GM21737 (cell line): Measurements from ENCODE around the gene PRTFDC1.
A peak's percentile ranks its signal among the peaks of the same experiment; 100 is the strongest.
"Not testable (repeated sequence)": the region's sequence is repeated elsewhere in the genome, so short reads cannot be mapped to it uniquely, and the experiment has no call there.

Experiments
- ATAC-seq: cut with Tn5 transposase; IDR thresholded peaks from one replicate; pipeline ENCODE4 v1.9.1; 2021; ENCODE audit warnings: mild to moderate bottlenecking, moderate library complexity; ENCODE audit not compliant: unreplicated experiment

Gene PRTFDC1

DNA sequence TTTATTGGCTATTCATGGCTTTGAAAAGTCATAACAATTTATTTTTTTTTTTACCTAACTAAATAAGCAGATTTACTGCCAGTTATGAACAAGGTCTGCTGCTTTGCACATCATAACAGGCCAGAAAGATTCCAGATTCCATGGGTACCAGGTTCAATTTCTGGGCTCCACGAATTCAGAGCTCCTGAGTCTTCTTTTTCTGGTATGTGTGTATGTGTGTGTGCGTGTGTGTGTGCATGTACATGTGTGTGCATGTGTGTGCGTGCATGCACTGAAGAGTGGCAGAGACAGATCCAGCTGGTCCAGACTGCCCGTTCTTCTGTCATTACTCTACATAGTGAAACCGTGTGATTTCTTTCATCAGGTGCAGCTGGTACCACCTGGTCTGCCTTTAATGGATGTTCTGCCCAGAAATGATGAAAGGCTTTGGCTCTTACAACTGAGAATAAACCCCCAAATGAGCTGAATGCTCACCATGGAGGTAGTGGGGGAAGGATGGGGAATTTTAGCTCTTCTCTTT lies 14.6 kb upstream of the PRTFDC1 start:
- no peak for ATAC-seq

DNA sequence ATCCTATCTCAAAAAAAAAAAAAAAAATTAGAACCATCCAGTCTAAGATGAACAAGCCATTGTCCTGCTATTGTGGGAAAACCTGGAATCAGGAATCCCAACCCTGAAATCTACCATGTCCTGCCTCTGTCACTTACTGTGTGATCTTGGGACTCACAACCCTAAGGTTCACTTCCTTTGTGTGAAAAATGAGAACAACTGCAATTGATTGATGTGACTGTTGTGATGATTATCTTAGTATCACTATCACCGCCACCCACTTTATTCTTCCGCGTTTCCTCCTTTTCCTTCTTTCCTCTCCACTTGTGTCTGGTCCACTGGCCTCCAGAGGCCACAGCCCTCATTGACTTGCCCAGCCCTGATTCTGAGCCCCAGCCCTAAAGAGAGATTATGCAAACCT lies 12.6 kb upstream of the PRTFDC1 start:
- no peak for ATAC-seq

DNA sequence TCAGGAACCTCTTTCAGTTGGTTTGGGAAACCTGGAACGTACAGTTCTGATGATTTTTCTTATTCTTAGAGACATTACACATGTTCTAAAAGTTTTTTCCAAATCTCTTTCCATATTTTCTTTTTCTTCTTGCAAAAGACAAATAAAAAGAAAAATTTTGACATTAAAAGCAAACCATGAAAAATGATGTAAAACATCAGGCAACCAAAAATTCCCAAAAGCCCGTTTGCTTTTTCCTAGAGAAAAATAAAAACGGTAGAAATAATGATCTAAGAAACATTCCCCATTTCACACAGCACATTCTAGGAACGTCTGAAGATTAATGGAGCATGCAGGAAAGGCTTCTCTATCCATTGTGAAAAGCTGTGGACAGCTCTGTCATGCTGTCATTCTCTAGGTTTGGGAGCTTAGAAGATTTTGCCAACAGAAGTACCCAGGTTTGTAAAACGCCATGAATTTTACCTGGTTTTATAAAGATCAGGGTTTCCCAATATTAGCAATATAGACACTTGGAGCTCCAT lies 11.2 kb upstream of the PRTFDC1 start:
- ATAC-seq = no peak

DNA sequence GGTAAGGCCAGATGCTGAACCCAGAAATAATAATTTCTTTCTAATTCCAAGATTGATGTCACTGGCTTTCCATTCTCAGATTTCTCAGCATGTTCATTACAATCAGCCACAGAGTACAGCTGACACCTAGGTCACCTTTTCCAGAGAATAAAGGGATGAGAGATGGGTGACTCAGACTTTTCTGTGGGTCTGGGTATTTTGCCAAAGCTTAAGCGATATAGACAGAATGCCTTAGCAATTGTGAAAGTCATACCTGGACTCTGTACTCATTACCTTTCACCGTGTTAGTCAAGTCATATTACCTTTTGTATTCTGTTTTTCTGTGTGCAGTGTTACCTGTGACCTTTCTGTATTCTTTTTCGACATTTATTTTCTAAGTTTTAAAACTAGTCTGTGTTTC lies 10.6 kb upstream of the PRTFDC1 start:
- no peak for ATAC-seq

DNA sequence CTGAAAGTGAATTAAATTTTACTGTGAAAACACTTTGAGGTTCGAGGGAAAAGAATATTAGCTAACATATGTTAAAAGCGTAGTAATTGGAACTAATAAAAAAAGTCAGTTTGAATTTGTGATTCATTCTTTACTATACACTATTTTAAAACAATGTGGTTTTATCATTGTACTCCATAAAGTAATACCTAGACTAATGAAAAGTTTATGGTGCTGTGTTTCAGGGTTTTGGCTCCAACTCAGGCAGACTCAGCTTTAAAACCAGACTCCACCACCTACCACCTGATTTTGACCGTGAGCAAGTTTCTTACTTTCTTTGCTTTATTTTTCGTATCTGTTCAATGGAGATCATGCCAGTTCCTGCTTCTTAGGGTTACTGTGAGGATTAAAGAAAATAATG lies 9.2 kb upstream of the PRTFDC1 start:
- no peak for ATAC-seq

DNA sequence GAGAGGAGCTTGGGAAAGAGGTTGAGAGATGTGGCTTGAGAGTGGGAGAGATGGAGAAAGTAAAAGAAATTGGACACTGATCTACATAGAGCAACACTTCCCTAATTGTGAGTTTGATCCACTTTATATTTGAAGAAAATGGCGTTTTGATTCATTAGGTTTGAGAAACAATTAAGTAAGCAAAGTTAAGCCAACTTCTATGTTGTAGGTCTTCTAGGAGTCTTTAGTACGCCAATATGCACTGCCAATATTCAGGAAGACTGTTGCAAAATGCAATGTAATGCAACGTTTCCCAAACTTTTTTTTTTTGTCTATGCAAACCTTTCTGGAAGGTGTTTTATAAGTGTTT lies 7.0 kb upstream of the PRTFDC1 start:
- no peak for ATAC-seq

DNA sequence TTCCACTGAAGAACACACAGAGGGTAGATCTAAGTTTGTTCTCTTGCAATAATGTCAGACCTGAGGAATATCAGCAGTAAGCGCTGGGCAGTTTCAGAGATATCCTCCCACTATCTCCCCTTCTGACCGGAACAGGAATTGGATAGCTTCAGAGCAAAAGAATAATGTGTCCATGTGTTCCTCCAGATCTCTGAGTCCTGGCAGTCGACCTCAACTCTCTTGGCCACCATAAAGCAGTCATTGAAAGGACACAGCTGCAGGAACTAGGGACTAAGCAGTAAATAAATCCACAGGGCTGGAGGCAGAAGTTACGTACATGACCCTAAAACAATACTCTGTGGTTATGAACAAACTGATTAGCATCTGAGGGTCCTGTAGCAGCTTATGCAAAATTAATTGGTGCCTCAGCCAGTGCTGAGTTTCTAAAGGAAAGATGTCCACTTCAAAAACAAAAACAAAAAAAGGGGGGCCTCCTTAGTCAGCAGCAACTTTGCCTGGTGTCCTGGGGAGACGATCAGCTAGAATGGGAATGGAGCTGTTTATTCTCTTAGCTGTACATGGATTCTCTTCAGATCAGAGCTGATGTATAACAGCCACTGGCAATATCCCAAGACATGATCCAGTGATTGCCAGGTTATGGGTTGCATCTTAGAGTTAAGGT lies 6.4 kb upstream of the PRTFDC1 start:
- no peak for ATAC-seq

DNA sequence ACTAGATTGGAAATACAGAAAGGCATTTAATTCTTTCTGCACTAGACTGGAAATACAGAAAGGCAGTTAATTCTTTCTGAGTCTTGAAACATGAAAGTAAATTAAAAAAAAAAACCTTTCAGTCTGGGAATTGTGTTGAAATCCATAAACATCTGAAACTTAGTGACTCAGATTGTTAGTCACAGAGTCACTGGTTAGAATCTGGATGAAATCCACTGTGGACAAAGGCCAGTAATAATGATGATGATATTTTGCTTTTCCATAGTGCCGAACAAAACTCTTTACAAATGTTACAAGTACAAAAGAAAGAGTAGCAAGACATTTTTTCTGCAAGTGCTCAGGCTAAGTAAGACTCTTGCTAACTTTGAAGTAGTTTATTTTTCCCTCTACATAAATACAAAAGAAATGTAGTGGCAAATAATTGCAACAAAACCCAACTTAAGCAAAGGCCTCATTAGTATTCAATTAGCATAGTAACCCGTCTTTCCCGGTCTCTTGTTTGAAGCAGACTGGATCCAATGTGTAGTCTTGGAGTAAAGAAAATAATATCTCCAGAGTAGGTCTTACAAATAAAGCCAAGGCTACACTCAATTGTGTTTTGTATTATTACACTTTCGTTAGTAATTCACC lies 5.8 kb upstream of the PRTFDC1 start:
- no peak for ATAC-seq

DNA sequence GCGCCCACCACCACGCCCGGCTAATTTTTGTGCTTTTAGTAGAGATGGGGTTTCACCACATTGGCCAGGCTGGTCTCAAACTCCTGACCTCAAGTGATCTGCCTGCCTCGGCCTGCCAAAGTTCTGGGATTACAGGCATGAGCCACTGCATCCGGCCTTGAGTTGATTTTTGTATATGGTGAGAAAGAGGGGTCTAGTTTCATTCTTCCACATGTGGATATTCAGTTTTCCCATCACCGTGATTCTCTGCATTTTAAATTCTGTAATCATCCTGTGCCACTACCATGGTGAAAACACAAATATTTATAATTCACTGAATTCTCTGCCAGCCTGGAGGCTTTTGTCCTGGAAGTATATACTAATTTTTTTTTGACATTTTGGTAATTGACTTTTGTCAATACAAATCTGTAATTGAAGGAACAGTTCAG lies 5.2 kb upstream of the PRTFDC1 start:
- ATAC-seq = not testable (repeated sequence)

DNA sequence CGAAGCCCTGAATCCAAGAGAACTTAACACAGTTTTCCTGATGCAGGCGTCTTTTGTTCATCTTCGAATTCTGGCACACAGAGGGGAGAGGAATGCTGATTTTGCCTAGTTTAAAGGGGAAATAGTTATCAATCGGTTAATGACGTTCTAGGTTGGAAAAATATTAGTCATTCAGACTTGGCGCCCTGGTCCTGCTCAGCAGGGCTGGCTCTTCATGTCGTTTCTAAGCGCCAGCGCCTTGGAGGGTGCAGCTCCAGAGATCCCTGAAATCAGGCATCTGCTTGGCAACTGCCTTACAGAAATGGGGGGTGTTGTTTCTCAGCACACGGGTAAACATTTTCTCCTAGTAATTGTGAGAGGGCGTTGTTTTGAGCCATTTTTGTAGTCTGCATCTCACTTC lies 1.3 kb upstream of the PRTFDC1 start:
- ATAC-seq = no peak

DNA sequence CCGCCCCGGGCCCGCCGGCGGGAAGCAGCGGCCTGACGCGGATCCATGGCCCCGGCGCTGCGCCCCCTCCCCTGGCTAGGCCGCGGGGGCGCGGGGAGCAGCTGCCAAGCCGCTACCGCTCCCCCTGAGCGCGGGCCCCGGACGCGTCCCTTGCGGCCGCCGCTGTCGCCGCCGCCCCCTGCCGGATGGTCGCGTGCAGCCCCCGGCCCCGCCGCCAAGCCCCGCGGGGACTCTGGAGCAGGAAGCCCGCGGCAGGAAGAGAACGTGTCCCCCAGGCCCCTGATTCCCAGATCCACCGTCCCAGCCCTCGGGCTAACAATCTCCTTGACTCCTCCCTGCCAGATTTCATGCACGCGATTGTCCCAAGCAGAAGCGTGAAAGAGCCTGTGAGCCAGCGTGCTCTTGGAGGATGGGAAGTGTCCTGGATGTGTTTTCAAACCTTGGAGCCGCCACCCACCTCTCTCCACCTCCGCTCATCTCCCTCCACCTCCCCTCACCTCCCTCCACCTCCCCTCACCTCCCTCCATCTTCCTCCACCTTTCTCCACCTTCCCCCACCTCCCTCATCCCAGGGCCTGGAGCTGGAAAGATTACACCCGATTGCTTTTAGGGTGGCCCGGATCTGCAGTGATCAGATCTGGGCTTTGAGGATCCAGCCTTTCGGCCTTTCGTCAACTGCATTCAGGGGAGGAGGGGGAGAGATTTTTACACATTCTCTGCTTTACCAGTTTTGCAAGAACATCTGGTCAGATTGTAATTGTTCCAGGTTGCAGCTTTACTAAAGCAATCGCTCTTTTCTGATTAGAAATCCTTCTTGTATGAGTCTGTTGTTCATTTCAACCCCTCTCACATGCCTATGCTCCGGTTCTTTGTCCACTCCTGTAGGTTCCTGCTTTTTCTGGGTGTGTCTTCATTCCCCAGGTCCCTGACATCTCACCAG lies 570 bp upstream of the PRTFDC1 start:
- ATAC-seq = peak; percentile 70

DNA sequence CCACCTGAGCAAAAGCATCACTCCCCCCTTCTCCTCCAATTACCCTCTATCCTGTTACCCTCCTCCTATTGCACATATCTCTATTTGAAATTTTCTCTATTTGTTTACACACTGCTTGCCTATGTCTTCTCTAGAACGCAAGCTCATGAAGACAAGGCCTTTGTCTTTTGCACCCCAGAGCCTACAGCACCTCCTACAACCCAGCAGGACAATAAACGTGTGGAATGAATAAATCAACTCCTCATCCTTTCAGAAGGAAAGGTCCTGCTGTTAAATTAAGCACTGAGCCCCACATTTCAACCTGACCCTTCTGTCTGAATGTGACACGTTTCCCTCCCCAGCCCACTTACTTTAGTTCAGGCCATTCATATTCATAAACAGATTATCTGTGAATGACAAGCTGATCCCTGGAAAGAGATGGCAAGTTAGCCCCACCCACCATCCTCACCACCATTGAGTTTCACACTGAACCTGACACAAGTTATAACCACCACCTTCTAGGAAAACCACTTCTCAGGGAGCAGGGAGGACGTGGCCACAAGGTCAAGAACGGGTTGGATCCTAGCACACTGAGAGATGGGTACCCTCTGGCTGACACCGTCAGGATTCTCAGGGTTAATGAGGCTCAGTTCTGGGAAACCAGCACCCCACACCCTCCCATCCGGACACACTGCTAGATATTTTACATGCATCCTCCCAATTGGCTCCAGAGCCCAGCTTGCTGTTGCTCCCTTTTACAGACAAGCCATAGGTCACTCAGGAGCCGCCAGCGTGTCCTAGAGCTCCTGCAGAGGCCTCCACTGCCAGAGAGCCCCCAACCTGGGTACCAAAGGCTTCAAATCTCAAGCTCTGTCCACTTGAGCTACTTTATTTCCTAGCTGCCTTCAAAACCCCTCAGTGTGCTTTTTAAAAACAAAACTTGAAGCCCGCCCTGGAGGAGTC lies 934 bp downstream of the PRTFDC1 start:
- ATAC-seq = no peak

DNA sequence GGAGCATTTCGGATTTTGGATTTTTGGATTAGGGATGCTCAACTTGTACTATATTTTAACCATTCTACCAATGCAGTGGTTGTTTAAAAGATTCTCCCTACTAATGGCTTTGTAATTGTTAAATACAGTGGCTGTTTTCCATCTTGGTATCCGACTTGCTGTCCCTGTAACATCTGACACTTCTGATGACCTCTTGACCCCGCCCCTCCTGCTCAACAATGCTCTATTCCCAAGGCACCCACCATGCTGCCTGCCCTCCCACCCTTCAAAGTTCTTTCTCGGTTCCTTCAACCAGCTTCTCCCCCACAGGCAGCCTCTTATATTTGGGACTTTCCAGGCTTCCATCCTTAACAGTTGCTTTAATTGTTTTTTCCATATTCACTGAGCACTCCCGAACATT lies 2.0 kb downstream of the PRTFDC1 start:
- no peak for ATAC-seq

DNA sequence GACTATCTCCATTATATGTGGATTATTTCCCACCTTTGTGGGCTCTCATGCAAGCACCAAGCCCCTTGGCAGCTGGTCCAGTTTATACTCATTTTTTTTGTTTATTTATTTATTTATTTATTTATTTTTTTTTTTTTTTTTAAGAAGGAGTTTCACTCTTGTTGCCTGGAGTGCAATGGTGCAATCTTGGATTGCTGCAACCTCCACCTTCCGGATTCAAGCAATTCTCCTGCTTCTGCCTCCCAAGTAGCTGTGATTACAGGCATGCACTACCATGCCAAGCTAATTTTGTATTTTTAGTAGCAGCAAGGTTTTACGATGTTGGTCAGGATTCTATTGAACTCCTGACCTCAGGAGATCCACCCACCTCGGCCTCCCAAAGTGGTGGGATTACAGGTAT lies 2.8 kb downstream of the PRTFDC1 start:
- ATAC-seq = no peak

DNA sequence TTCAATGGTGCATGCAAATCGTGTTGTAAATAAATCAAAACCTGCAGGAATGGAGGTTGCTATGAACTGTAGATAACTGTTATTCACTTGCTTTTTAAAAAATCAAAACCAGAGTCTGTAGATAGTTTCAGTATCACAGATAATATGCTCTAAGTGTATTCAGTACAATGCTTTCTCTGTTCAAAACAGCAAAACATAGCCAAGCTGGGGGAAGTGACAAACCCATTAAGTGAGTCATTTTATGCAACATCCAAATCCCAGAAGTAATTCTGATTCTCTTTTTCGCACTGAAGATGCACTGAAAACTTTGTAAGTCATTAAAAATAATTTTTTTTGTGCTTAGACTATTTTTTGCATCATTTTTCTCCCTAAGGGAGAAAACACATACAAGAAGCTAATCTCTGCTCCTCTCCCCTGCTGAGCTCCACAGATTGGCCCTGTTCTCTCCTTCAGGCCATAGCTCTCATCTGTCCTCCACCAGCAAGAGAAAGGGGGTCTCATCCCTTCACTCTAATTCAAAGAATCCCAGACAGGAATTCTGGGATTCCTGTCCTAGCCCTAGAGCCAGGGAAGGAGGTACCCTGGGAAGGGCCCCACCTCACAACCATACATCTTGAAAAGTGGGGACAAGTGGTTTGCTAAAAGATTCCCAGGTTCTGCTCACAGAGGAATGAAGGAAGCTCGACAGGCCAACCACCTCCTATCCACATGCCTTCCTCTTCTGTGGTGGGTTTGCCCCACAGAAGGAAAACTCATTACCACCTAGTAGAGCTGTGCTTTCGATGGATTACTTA lies 4.9 kb downstream of the PRTFDC1 start:
- ATAC-seq = peak; percentile 56

DNA sequence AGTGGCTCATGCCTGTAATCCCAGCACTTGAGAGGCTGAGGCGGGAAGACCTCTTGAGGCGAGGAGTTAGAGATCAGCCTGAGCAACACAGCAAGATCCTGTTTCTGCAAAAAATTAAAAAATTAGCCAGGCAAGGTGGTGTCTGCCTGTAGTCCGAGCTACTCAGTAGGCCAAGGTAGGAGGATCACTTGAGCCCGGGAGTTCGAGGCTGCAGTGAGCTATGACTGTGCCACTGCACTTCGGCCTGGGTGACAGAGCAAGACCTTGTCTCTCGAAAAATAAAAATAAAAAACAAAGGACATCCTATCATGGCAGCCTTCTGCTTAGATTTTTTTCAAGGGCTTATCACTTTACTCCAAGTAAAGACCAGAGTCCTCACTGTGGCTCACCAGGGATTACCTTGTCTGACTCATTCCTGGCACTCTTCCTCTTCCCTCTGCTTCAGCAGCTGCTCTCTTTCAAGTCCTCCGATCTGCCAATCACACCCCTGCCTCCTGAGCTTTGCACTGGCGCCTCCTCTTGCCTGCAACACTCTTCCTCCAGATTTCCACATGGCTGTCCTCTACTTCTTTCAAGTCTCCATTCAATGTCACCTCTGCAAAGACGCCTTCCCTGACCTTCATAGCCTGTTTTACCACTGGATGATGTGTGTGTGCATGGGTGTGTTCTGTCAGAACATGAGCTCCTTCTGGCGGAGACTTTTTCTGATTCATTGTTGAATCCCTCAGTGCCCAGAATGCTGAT lies 7.7 kb downstream of the PRTFDC1 start:
- no peak for ATAC-seq

DNA sequence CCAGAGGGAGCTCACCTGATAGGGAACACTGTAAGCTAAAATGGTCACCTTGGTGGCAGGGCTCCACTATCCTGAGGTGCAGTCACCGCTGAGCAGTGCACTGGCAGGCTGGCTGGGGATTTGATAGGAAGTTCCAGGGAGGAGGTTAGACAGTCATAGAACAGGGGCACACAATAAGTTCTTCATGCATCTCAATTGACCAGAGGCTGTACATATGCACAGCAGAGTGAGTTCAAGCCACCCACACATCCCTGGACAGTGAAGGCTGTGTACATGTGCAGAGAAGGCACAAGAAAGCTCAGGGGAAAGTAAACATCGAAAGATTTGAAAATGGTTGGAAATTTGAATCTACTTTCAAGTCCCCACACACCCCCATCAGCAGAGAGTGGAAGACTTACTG lies 13.9 kb downstream of the PRTFDC1 start:
- no peak for ATAC-seq

DNA sequence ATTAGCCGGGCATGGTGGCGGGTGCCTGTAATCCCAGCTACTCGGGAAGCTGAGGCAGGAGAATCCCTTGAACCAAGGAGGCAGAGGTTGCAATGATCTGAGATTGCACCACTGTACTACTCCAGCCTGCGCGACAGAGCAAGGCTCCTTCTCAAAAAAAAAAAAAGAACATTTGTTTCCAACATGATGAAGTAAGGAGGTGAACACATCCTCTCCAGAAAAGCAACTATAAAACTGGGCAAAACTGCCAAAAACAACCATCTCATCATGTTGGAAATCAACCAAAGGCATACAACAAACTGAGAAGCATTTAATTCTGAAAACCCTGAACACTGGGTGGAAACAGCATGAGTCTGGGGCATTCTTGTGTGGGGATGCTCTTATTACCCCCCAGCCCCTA lies 14.3 kb downstream of the PRTFDC1 start:
- no peak for ATAC-seq
